ENCODE results near the gene DPP8. TPM values are rescaled to one million over a fixed set of nuclear protein-coding genes. Genes with fewer than 3 reads are reported as not detected.

The DPP8 gene
- total RNA-seq, 1 experiment from 2014 or later = 27.1 TPM

- H3K27me3 ChIP-seq (ENCODE audit: insufficient read depth, low read length) = no peaks in the 10 kb centered on the region
- no peaks in the 10 kb centered on the region for H3K9me2 ChIP-seq (ENCODE audit: insufficient read depth)
- no peaks in the 10 kb centered on the region for H3K9me3 ChIP-seq (ENCODE audit: control insufficient read depth in 1 of 2, insufficient read depth in 1 of 2, low read depth in 1 of 2, low read length in 2 of 2)
- no TSS peak for BruUV-seq (replicated peaks)
- DNase-seq (ENCODE audit: low read depth, low spot score) = no peak
- no peaks in the 10 kb centered on the region for H4K20me1 ChIP-seq (ENCODE audit: insufficient read depth)
- H3K27ac ChIP-seq (ENCODE audit: low read depth, low read length) = no peak overlapping the region
- ATAC-seq = no peak
- H3K4me3 ChIP-seq (replicated peaks in 1 of 2; ENCODE audit: low read depth in 1 of 2, low read length in 2 of 2) = no peak overlapping the region
- ChIA-PET RAD21 (ENCODE audit: low non-redundant PET in 1 of 2, low total read pairs in 2 of 2, uncharacterized antibody in 2 of 2, unreplicated experiment in 2 of 2) (no interaction called here), CTCF (no interaction called here), POLR2A (no interaction called here)
- TF ChIP-seq POLR2A (IDR thresholded peaks at IDR 0.05; ENCODE audit: borderline replicate concordance, extremely low read depth, insufficient read depth, insufficient read length) (no peak), JUND (IDR thresholded peaks at IDR 0.05) (no peak), CEBPB (IDR thresholded peaks at IDR 0.05; ENCODE audit: low read depth) (no peak), RAD21 (IDR thresholded peaks at IDR 0.05; ENCODE audit: low read depth) (no peak), ZNF274 (IDR thresholded peaks at IDR 0.05; ENCODE audit: low read depth, low read length) (no peak), POLR2AphosphoS5 (IDR thresholded peaks at IDR 0.05; ENCODE audit: low read depth, low read length) (no peak), FOSL1 (IDR thresholded peaks at IDR 0.05; ENCODE audit: low read depth) (no peak), SP1 (IDR thresholded peaks at IDR 0.05; ENCODE audit: low read depth) (no peak), REST (IDR thresholded peaks at IDR 0.05; ENCODE audit: low read depth) (no peak)
- TF ChIP-seq, protein P1, sequence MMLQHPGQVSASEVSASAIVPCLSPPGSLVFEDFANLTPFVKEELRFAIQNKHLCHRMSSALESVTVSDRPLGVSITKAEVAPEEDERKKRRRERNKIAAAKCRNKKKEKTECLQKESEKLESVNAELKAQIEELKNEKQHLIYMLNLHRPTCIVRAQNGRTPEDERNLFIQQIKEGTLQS (IDR thresholded peaks at IDR 0.05) = no peak
- peaks cover 3% of the 10 kb centered on the region; the same call in 1 of the 2 replicates for H3K79me2 ChIP-seq (ENCODE audit: insufficient read depth, low read length)
- H3K4me1 ChIP-seq (ENCODE audit: control insufficient read depth in 1 of 2, insufficient read depth in 2 of 2, low read length in 2 of 2) = peaks cover 4 to 9% of the 10 kb centered on the region in 2 experiments; a peak in 3 of 4 replicates
- no peak overlapping the region for H2AFZ ChIP-seq (ENCODE audit: low read depth, low read length, poor library complexity, severe bottlenecking)
- H3K4me2 ChIP-seq (ENCODE audit: low read length) = no peak overlapping the region
- H3K36me3 ChIP-seq (ENCODE audit: control insufficient read depth in 1 of 2, insufficient read depth in 2 of 2, low read length in 2 of 2) = no peaks in the 10 kb centered on the region
- intact Hi-C loops (cut with micrococcal nuclease) = no loop called here
- no peak overlapping the region for H3K9ac ChIP-seq (ENCODE audit: low read length)
Measured at GRCh38 chr15:65525622-65526021, 8.1 kb upstream of the DPP8 start.

Measured in HCT116 (cell line).